ENCODE results near the gene SLC25A21.
"Not testable (repeated sequence)": the region's sequence is repeated elsewhere in the genome, so short reads cannot be mapped to it uniquely, and the experiment has no call there.

Gene SLC25A21

DNA sequence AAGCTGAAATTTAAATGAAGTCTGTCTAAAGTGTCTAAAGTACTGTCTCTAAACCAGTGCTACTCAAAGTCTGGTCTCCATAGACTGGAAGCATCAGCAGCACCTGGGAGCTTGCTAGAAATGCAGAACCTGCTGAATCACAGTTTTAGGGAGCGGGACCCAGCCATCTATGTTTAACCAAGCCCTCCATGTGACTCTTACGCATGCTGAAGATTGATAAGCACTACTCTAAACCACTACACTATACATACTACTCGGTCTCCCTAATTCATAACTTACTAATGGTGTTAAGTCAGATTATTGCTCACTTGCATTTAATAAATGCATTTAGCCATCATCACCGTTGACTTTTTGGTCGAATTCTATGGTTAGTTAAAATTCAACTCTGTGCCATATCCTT is 88.8 kb downstream of the SLC25A21 start:
- DNase-seq, result no peak

DNA sequence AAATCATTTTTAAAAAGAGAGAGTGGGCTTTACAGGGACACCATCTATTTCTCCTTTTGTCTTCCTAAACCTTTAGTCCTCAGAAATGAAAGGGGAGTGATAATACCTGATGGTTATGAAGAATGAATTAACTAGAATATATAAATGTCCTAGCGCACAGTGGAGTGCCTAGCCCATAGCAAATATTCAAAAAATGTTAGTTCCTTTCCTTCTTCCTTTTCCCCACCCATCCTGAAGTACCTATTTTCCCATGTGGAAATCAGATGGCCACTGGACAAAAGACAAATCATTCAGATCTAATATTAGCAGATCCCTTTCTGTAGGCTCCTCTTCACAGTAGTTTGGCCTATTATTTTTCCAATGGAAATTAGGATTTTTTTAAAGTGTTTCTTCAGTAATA is 90.0 kb downstream of the SLC25A21 start:
- DNase-seq, result no peak

DNA sequence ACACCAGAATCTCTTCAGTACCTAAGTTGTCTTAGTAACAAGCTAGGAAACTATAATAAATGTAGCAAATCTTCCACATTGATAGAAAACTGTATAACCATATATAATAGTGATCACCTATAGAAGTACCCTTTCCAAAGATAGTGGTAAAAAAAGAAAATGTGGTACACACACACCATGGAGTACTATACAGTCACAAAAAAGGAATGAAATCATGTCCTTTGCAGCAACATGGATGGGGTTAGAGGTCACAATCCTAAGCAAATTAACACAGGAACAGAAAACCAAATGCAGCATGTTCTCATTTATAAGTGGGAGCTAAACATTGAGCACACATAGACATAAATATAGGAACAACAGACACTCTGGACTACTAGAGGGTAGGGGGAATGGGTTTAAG is 90.5 kb downstream of the SLC25A21 start:
- no peak for DNase-seq

DNA sequence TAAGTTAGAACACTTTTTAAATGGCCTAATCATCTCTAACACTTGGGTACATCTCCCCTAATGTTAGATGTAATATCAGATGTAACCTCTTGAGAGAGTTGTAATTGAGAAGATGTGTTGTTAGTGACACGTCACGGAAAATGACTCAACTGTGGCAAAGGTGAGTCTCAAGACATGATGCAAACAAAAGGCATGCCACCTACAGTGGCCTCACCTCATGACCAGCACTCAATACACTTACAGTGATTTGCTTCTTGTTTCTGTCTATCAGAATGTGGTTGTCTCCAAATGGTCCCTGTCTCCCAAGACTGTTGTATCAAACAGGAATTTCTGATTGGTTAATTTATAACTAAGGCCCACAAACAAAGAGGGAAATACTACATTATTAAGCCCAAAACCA is 91.2 kb downstream of the SLC25A21 start:
- no peak for DNase-seq

DNA sequence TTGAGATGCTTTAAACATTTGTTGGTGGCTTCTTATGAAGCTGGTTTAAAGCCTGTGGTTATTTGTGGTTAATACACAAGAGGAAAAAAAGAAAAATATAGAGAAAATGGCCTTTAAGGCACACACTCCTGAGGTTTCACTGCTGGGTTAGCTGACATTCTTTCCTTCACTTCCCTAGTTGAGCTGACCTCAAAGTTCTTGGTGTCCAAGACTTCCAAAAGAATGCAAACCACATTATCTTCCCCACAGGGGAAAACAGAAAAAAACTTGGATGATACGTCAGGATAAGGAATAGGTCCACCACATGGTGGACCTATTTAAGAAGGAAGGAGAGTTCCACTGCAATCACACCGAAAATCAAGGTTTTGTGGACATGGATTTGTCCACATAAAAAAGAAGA is 94.3 kb downstream of the SLC25A21 start:
- no peak for DNase-seq

DNA sequence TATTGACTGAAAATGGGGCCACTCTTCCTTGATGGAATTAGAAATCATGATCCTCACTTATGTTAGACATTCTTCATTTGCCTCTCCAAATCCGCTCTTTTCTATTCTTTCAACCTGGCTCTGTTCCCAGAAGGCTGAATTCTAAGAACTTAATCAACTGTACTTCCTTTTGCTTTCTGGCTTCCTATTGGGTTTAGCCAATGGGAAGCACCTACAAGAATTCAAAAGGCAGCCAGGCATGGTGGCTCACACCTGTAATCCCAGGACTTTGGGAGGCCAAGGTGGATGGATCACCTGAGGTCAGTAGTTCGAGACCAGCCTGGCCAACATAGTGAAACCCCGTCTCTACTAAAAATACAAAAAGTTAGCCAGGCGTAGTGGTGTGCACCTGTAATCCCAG is 98.1 kb downstream of the SLC25A21 start:
- DNase-seq, result not testable (repeated sequence)

DNA sequence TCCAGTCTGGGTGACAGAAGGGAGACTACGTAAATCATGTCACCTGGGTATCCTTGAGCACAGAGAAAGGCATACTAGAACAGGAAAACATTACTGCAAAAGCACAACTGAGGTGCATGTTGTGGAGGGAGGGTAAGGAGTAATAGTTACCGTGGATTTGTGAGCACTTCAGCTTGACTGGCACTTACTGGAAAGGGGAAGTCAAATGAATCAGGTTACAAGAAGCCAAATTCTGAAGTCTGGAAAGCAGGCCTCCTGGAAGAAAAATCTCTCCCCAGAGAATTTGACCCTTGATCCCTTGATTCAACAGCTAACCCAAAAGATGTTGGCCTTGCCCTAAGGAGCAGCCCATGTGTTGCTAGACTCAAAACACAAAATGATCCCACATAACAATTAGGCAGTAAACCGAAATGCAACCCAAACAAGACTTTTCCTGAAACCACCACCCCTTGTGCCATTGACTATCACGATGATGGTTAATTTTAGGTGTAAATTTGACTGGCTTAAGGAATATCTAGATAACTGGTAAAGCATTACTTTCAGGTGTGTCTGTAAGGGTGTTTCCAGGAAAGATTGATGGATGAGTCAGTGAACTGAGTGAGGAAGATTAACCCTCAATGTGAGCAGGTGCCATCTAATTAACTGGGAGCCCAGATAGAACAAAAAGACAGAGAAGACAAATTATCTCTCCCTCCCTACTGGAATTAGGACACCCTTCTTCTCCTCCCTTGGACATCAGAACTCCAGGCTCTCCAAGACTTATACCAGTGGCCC is 108.8 kb downstream of the SLC25A21 start:
- DNase-seq, result no peak

DNA sequence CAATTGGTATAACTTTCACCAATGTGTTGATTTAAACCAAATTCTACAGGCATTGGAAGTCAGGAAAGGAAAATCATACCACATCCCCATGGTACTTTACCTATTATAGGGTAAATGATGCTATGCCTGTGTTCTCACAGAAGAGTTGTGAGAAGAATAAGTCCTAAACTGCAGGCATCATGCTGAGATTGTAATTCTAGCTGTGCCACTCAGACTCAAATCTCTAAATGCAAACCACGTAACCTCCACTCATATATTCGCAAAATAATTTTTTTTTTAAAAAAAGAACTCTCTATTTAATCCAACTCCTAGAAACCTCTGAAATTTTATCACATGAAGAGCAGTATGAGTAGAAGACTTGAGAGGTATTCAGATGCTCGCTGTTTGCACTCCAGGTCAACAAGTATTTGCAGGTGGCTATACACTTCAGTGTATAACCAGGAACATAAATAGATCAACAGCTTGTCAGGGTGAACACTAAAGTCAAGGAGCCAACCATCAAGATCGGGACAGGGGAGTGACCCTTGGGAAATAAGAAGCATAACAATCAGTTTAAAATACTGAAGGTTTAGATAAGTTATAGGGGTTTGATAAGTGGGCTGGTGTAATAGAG is 110.1 kb downstream of the SLC25A21 start:
- DNase-seq, result no peak

DNA sequence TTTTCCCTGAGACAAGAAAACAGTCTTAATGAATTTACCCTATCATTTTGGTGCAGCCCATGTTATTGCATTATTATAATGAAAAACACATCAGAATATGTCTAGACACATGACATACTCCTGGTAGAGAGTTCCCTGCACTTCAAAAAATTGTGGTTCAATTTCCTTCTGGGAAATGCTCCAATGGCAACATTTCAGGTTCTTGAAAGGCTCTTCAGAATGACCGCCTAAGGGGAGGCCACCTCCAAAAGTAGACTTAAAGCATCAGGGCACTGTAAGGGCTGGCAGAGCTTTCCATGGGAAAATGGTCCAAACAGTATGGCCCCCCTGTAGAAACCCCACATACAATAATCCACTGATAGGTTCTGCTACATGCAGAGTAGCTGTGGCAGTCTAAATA is 110.7 kb downstream of the SLC25A21 start:
- no peak for DNase-seq

DNA sequence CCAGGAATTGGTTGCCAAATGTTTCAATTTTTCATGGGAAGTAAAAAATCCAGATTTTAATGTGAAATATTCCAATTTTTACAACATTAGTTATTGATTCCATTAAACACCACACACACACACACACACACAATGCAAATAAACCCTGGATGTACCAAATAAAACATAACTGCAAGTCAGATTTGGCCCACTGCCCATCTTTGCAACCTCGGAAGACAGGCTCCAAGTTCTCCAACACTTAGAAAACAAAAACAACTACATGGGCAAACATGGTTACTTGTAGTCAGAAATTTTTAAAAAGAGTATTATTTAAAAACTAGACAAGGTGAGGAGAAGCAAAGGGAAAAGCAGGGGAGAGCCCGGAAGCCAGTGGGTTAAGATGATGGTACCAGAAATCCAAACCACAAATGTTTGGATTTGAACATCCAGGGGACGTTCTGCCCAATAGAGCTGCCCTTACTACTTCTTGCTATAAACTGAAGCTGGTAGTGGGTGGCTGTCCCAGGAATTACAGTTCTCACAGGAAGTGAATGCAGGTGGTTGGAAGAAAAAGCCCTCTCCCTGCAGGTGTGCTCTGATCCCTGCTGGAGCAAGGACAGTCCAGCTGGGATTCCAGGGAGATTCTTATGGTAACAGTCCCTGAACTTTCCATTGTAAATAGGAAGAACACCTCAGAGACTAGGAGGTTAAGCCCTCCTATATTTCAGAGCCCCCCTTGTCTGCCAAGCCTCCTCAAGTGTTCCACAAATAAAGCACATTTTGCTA is 111.7 kb downstream of the SLC25A21 start:
- DNase-seq, result no peak

DNA sequence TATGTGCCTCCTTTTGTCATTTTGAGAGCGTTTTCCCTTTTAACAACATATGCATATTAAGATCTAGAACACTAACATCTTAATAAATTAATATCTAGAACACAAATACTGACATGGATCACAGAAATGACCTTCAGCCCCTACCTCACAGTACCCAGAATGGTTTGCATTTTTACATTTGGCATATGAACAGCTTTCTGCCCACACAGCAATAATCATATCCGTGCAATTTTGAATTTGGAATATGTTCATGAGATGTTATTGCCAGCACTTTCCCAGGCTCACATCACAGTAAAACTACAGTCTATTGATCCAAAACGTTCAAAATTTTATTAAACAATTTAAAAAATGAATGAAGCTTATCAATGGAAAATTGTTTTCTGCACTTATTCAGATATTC is 114.6 kb downstream of the SLC25A21 start:
- no peak for DNase-seq

DNA sequence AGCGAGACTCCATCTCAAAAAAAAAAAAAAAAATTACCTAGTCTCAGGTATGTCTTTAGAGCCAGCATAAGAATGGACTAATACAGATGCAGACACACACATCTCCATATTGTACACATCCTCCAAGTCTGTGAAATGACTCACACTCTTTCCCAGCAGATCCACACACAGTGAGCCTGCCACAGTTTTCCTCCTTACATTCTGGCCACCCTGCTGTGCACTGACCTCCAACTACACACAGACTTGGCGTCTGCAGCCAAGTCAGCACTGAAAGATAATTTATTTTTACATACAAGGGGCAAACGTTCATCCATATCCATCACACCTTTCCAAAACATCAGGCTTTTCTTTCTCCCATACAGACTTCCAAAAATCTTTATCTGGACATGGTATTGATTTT is 115.9 kb downstream of the SLC25A21 start:
- DNase-seq, result no peak

DNA sequence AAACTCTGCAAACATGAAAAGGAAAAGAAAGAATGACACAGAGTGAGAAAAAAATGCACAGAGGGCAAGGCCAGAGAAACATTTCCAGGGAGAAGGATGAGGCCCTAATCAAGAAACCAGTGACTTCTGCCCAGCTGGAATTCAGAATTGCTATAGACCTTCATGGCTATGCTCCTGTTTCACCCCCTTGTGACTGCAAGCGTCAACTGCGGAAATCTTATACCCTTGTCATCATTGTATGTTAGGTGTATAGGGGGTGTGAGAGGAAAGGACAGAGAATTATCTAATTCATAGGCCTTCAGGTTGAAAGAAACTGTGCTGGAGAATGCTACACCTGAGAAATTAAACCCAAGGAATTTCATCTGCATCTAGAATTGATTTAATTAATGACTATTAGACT is 117.5 kb downstream of the SLC25A21 start:
- no peak for DNase-seq

DNA sequence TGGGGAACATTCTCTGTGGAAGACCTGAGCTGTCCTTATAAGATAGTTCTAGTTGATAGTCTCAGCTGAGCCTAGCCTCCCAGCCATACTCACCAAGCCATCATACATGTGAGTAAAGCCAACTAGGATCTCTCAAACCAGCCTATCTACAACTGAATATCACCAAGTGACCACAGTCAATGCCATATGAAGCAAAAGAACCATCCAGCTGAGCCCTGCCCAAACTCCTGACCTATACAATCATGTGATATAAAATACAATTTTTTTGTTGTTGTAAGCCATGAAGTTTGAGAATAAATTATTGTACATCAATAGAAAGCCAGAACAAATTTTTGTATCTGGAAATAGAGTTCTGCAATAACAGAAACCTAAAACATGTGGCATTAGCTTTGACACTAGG is 118.3 kb downstream of the SLC25A21 start:
- DNase-seq, result no peak

DNA sequence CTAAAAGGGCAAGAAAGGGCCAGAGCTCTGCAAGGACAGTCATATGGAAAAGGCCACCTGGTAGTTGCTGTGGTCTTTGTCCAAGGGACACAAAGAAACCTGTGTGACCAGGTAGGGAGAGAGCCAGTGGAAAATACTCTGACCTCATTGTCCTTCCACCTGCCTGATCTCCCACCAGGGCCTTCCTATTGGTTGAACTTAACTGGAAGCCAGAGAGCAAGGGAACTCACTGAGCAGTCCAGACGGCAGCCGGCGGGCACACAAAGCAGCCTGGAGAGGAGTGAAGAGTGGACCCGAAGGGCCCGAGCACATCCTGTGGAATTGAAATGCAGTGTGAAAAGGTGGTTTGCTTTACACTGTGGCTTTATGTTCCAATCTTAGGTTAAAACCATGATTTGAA is 120.7 kb downstream of the SLC25A21 start:
- no peak for DNase-seq

DNA sequence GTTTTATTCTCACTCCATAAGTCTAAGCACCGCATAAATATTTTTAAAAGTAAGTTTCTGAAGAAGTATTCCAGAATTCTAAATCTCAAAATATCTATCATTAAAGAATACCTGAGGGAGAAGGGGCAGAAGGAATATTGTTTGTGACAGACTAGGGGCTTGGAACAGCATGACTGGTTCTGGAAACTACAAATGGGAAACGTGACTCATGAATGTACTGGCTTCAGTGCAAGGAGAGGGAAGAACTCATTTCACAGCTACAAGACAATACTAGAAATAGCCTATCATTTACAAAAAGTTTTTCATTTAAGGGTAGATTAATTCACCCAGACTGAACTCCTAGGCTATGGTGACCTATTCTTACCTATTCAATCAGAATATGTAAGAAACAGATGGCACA is 121.3 kb downstream of the SLC25A21 start:
- DNase-seq, result no peak

DNA sequence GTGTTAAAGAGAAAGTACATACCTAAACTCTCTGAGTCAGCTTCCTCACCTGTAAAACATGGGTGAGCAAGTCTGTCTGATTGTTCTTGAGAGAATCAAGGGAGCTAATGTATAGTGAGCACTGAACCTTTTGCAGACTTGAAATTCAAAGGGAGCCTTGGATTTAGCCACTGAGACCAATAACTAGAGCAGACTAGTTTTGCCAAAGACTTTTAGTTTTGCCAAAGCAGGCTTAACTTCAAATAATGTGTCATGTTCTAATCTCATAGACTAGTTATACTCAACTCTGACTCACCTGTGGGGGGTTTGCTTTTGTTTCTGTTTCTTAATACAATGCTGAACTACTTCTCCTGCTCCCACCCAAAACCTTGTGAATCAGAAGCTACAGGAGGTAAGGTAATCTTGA is 123.7 kb downstream of the SLC25A21 start:
- no peak for DNase-seq

DNA sequence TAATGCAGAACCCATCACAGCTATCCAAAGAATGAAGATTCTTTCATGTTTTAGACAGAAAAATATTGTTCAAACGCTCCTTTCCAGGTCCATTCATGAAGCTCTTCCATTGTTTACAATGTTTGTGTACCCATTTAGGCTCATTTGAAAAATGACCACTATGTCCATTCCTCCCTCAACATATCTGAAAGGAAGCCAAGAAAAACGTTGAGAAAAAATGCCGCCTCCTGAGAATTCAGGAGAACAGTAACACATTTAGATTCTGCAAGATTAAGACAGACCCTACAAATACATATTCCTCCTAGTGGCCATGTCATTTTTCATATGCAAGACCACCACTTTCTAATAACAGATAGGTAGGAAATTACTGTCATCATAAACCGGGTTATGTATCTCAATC is 124.4 kb downstream of the SLC25A21 start:
- no peak for DNase-seq

DNA sequence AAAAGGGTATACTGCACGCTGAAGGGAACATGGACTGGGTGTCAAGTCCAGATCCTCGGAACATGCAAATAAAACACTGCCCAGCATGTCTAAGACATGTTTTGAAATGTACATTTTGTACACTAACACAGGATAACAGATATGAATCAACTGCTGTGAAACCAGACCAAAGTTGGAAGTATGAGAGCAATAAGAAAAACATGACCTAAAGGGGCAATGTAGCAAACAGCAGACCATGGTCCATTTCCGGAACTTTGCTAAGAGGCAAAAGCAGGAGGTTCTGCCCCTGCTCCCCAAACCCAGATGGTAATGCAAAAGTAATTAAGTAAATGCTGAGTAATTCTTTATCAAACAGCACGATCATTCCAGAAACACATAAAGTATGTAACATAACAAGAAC is 125.2 kb downstream of the SLC25A21 start:
- DNase-seq, result no peak

DNA sequence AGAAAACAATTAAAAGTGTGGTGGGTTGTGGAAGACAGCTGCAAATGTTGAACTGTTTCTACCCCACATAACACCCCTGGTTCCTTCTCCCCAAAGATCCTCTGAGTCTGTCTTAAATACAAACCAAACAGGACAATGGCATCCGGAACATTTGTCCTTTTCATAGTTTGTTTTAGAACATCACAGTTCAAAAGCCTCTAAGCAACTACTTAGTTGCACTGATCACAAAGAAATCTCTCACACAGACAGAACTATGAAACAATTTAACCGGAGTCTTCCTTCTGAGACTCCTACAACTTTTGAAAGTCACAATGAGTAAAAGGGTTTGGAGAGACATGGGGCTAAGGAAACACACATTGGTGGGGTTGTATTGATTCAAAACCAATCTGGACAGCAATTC is 125.6 kb downstream of the SLC25A21 start:
- no peak for DNase-seq

DNA sequence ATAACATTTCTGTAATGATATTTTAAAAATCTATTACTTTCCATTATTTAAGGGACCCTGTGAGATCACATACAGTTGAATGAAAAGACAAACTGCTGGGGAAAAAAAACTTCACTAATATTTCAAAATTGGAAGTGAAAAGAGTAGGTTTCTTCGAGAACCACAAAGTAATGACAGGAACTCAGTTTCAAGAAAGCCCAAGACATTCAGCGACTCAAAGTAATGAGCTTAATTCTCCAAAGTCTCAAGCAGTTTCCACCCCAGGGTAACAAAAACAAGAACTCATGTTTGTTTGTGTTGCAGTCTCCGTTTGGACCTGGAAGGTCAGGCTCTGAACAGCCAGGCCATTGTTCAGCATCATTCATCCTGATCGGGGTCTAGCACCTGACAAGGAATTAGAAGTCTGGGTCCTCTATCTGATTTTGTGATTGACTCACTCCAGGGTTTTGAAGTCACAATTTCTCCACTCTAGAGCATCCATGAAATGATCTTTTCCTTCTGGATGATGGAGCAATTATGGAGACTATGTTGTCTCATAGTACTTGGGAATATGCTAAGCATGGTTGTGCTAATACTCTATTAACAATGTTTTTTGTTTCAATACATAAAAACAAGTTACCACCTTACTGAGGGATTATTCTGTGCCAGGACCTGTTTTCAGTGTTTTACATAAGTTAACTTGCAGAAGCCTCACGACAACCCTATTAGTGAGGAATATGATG is 126.9 kb downstream of the SLC25A21 start:
- no peak for DNase-seq

DNA sequence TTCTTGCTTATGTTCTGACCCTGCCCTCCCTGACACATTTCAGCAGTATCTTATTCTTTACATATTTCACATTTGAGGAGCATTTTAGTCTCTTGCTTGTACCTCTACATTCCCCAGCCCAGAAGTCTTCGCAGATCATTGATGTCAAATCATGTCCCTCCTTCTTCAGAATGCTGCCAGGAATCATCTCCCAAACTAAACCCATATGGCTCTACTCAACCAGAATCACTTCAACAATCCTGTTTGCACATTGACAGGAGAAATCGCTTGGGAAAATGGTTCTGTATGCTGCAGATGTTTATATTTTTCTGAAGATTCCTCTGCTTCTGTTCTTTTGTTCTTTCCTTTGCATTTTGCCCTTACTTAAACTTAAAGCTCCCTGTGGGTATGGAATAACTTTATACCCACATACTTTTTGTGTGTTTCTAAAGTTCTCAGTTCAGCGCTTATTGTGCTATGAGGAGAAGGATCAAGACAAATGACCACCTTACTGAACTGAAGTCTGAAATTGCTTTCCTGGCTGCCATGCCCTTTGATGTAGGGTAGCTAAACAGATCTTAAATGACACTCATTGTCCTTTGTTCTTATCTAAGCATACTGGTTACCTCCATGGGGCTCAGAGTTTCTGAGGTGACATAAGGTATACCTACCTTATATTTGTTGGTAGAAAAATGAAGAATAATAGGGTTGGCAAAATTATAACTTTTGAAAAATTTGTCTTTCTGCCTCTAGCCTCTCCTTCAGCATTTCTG is 134.6 kb downstream of the SLC25A21 start:
- DNase-seq, result no peak

All from NCI-H1105 (cell line).